ENCODE measurements around the gene ZZZ3. TPM values are rescaled to one million over a fixed set of nuclear protein-coding genes. Genes with fewer than 3 reads are reported as not detected.

The ZZZ3 gene
- total RNA-seq, 4 donors from 2014 or later = 46.9 to 60.6 (median 55.0) TPM

DNA sequence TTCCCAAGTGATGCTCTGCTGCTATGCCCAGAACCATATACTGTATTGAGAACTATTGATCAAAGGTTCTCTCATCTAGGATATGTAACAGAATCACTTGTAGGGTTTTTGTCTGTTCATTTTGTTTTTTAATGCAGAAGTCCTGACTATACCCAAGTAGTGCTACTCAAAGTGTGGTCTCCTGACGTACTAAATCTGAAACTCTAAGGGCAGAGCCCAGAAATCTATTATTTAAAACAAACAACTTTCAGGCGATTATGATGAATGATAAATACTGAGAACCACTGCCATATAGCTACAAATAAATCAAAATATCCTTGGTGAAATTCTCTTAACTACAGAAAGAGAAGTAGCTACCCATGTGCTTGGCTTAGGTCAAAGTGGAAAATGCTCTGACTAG lies 10.1 kb downstream of the ZZZ3 start:
- TF ChIP-seq CTCF (IDR thresholded peaks at IDR 0.05) (no peak), POLR2AphosphoS5 (IDR thresholded peaks at IDR 0.05) (no peak), POLR2A (IDR thresholded peaks at IDR 0.05; ENCODE audit: low read depth) (no peak)
- 43% methylated on average over 2 of the region's 2 CpGs for WGBS
- Histone ChIP-seq H3K27me3 (no peaks in the 10 kb centered on the region), H3K36me3 (no peaks in the 10 kb centered on the region), H3K4me3 (no peak overlapping the region), H3K27ac (replicated peaks in 1 of 4) (no peak overlapping the region), H3K4me1 (peaks cover 13 to 63% (median 53%) of the 10 kb centered on the region in 4 donors), H3K9me3 (no peaks in the 10 kb centered on the region)
- intact Hi-C loops (cut with DNase I) = no loop called here
- no peak for DNase-seq (ENCODE audit: extremely low spot score)

- Histone ChIP-seq H3K4me1 (peaks cover 13 to 64% (median 59%) of the 10 kb centered on the region in 4 donors), H3K27me3 (no peaks in the 10 kb centered on the region), H3K36me3 (no peaks in the 10 kb centered on the region), H3K9me3 (no peaks in the 10 kb centered on the region), H3K4me3 (no peak overlapping the region), H3K27ac (replicated peaks in 1 of 4) (no peak overlapping the region)
- intact Hi-C loops (cut with DNase I) = no loop called here
- WGBS = 74% methylated on average over 5 of the region's 5 CpGs
- DNase-seq (ENCODE audit: extremely low spot score) = no peak
- no peak for TF ChIP-seq EP300 (IDR thresholded peaks at IDR 0.05)
- TF ChIP-seq POLR2A (IDR thresholded peaks at IDR 0.05; ENCODE audit: low read depth) = no peak
- TF ChIP-seq CTCF (IDR thresholded peaks at IDR 0.05) = no peak
- no peak for TF ChIP-seq POLR2AphosphoS5 (IDR thresholded peaks at IDR 0.05)
Observed at GRCh38 chr1:77671836-77672235, 10.6 kb downstream of the ZZZ3 start.

DNA sequence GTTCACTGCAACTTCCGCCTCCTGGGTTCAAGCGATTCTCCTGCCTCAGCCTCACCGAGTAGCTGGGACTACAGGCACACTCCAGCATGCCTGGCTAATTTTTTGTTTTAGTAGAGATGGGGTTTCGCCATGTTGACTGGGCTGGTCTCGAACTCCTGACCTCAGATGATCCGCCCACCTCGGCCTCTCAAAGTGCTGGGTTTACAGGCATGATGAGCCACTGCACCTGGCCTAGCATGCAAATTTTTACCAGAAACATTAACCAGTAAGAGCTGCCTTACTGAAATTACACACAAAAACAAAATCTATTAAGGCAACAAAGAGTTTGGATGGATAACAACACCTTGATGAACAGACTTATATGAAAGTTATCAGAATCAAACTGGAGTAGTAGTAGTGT lies 12.1 kb downstream of the ZZZ3 start:
- Histone ChIP-seq H3K4me1 (peaks cover 13 to 68% (median 59%) of the 10 kb centered on the region in 4 donors), H3K27ac (replicated peaks in 1 of 4) (no peak overlapping the region), H3K36me3 (no peaks in the 10 kb centered on the region), H3K9me3 (no peaks in the 10 kb centered on the region), H3K27me3 (no peaks in the 10 kb centered on the region), H3K4me3 (no peak overlapping the region)
- DNase-seq (ENCODE audit: extremely low spot score) = no peak
- no peak for TF ChIP-seq CTCF (IDR thresholded peaks at IDR 0.05)
- no peak for TF ChIP-seq POLR2A (IDR thresholded peaks at IDR 0.05; ENCODE audit: low read depth)
- no peak for TF ChIP-seq POLR2AphosphoS5 (IDR thresholded peaks at IDR 0.05)
- TF ChIP-seq EP300 (IDR thresholded peaks at IDR 0.05) = no peak
- WGBS = 94% methylated on average over 7 of the region's 7 CpGs
- intact Hi-C loops (cut with DNase I) = no loop called here

DNA sequence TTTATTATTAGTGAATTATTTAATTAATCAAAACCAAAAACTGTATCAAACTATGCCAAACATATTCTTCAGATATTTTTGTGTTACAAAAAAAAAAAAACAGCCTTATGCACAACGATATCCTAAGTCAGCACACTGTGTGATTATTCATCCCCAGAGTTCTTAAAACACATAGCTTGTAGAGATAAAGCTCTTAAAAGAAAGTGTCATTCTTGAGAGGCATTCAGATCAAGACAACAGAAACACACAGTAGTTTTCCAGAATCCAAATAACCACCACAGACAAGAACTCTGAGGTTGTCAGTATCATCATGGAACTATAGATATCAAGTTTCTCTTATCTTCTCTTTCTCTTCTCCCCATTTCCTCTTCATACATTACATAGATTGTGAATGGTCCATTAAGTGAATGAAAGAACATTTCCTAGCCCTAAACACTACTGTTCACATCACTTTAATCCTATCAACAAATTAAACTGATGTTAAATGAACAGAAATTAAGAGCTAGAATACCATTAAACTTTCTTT lies 13.5 kb downstream of the ZZZ3 start:
- peaks cover 11 to 70% (median 63%) of the 10 kb centered on the region in 4 donors for H3K4me1 ChIP-seq
- WGBS = 75% methylated on average over 1 of the region's 1 CpG
- no peak overlapping the region for H3K27ac ChIP-seq (replicated peaks in 1 of 4)

More for the DNA sequence above, 13.5 kb downstream of the ZZZ3 start:
- no peaks in the 10 kb centered on the region for H3K27me3 ChIP-seq
- intact Hi-C loops (cut with DNase I) = no loop called here
- no peaks in the 10 kb centered on the region for H3K36me3 ChIP-seq
- H3K4me3 ChIP-seq = no peak overlapping the region
- no peak for DNase-seq (ENCODE audit: extremely low spot score)
- H3K9me3 ChIP-seq = no peaks in the 10 kb centered on the region
- TF ChIP-seq EP300 (IDR thresholded peaks at IDR 0.05) (no peak), POLR2AphosphoS5 (IDR thresholded peaks at IDR 0.05) (no peak), POLR2A (IDR thresholded peaks at IDR 0.05; ENCODE audit: low read depth) (no peak), CTCF (IDR thresholded peaks at IDR 0.05) (no peak)
